Esophagus squamous epithelium (tissue), 4 donors: ENCODE data around the gene TSPO.

Experiments
- CTCF ChIP-seq, 6 experiments: fragments of 450-650 bp in 4 of 6; fragments of 200-600 bp in 2 of 6; sonication (generic) in 2 of 6; IDR thresholded peaks; one replicate each; pipeline ENCODE4 v1.5.1; 2016 to 2019; ENCODE audit warnings: antibody characterized with exemption in 6 of 6, mild to moderate bottlenecking in 4 of 6, moderate library complexity in 4 of 6
- POLR2A ChIP-seq, 4 donors: fragments of 450-650 bp; IDR thresholded peaks; one replicate each; pipeline ENCODE4 v1.6.1; 2017; ENCODE audit warnings: antibody characterized with exemption in 4 of 4, mild to moderate bottlenecking in 4 of 4, moderate library complexity in 3 of 4

GRCh38 chr22:43171019-43171491 is 19.7 kb downstream of the TSPO start:
- TF ChIP-seq CTCF (IDR thresholded peaks at IDR 0.05) (no peak), POLR2A (IDR thresholded peaks at IDR 0.05) (no peak)
